ENCODE results near the gene GORAB.

The GORAB gene

GRCh38 chr1:170531758-170532657 lies at the start of gene GORAB:
GORAB (plus strand) TSS chr1:170532166; CDS start chr1:170532224, 58 bp downstream.
- H3K9me3 ChIP-seq (ENCODE audit: insufficient read depth, low read length): no peaks in the 10 kb centered on the region
- H4K20me1 ChIP-seq (ENCODE audit: low read depth, low read length): no peaks in the 10 kb centered on the region
- H3K27ac ChIP-seq (ENCODE audit: low read depth, low read length): peak within 1 kb of the TSS; percentile 76
- H3F3A ChIP-seq (ENCODE audit: insufficient read depth): 0 out of 2 replicates have a peak, but pooled peaks cover 10% of the 10 kb centered on the region
- H3K9ac ChIP-seq (ENCODE audit: low read length): peak within 1 kb of the TSS; percentile 71
- no peaks in the 10 kb centered on the region for H3K27me3 ChIP-seq (ENCODE audit: low read length)
- TF ChIP-seq EZH2phosphoT487 (conservative IDR thresholded peaks at IDR 0.05; ENCODE audit: low read length): no peak
- no peak for TF ChIP-seq CTCF (IDR thresholded peaks at IDR 0.05; ENCODE audit: insufficient read depth, low read length, poor library complexity, severe bottlenecking)
- H3K4me2 ChIP-seq (ENCODE audit: low read depth, low read length, poor library complexity, severe bottlenecking): peak within 1 kb of the TSS; percentile 95
- H3K4me3 ChIP-seq (ENCODE audit: insufficient read depth, low read length, poor library complexity, severe bottlenecking): peak within 1 kb of the TSS; percentile 98
- H3K9me2 ChIP-seq (replicated peaks; ENCODE audit: insufficient read depth, low read length): no peaks in the 10 kb centered on the region
- H2AFZ ChIP-seq (ENCODE audit: low read depth, low read length, severe bottlenecking): peak within 1 kb of the TSS; percentile 88
- H3K79me2 ChIP-seq (ENCODE audit: insufficient read depth, low read length): peaks cover 43% of the 10 kb centered on the region
- peaks cover 6% of the 10 kb centered on the region; the same call in 1 of the 2 replicates for H3K36me3 ChIP-seq (ENCODE audit: low read length)

- Histone ChIP-seq H3K9me3 (ENCODE audit: insufficient read depth, low read length) (no peaks in the 10 kb centered on the region), H2AFZ (ENCODE audit: low read depth, low read length, severe bottlenecking) (no peak overlapping the region), H3K27me3 (ENCODE audit: low read length) (no peaks in the 10 kb centered on the region), H3F3A (ENCODE audit: insufficient read depth) (no peaks in the 10 kb centered on the region), H3K79me2 (ENCODE audit: insufficient read depth, low read length) (no peaks in the 10 kb centered on the region), H3K4me2 (ENCODE audit: low read depth, low read length, poor library complexity, severe bottlenecking) (no peak overlapping the region), H3K36me3 (ENCODE audit: low read length) (no peaks in the 10 kb centered on the region), H3K9ac (ENCODE audit: low read length) (no peak overlapping the region), H3K4me3 (ENCODE audit: insufficient read depth, low read length, poor library complexity, severe bottlenecking) (no peak overlapping the region), H3K27ac (ENCODE audit: low read depth, low read length) (no peak overlapping the region), H4K20me1 (ENCODE audit: low read depth, low read length) (no peaks in the 10 kb centered on the region), H3K9me2 (replicated peaks; ENCODE audit: insufficient read depth, low read length) (no peaks in the 10 kb centered on the region)
- no peak for TF ChIP-seq CTCF (IDR thresholded peaks at IDR 0.05; ENCODE audit: insufficient read depth, low read length, poor library complexity, severe bottlenecking)
- TF ChIP-seq EZH2phosphoT487 (conservative IDR thresholded peaks at IDR 0.05; ENCODE audit: low read length): no peak
Observed at GRCh38 chr1:170483051-170483450, 48.9 kb upstream of the GORAB start.

- H3K79me2 ChIP-seq (ENCODE audit: insufficient read depth, low read length): no peaks in the 10 kb centered on the region
- H3K9me2 ChIP-seq (replicated peaks; ENCODE audit: insufficient read depth, low read length): no peaks in the 10 kb centered on the region
- no peak overlapping the region for H2AFZ ChIP-seq (ENCODE audit: low read depth, low read length, severe bottlenecking)
- H3K36me3 ChIP-seq (ENCODE audit: low read length): no peaks in the 10 kb centered on the region
- no peaks in the 10 kb centered on the region for H4K20me1 ChIP-seq (ENCODE audit: low read depth, low read length)
- TF ChIP-seq CTCF (IDR thresholded peaks at IDR 0.05; ENCODE audit: insufficient read depth, low read length, poor library complexity, severe bottlenecking) (no peak), EZH2phosphoT487 (conservative IDR thresholded peaks at IDR 0.05; ENCODE audit: low read length) (no peak)
- no peak overlapping the region for H3K9ac ChIP-seq (ENCODE audit: low read length)
- H3K4me3 ChIP-seq (ENCODE audit: insufficient read depth, low read length, poor library complexity, severe bottlenecking): no peak overlapping the region
- H3K27me3 ChIP-seq (ENCODE audit: low read length): no peaks in the 10 kb centered on the region
- H3K9me3 ChIP-seq (ENCODE audit: insufficient read depth, low read length): no peaks in the 10 kb centered on the region
- H3K27ac ChIP-seq (ENCODE audit: low read depth, low read length): no peak overlapping the region
- H3K4me2 ChIP-seq (ENCODE audit: low read depth, low read length, poor library complexity, severe bottlenecking): no peak overlapping the region
- H3F3A ChIP-seq (ENCODE audit: insufficient read depth): no peaks in the 10 kb centered on the region
Observed at GRCh38 chr1:170487503-170487902, 44.5 kb upstream of the GORAB start.

Data from SU-DHL-6 (cell line).